Uterus (tissue), 2 donors: ENCODE results near the gene RHOC.

ENCODE experiments used
- CTCF ChIP-seq, 4 experiments: fragments of 200-600 bp in 2 of 4; fragments of 450-650 bp in 2 of 4; sonication (generic) in 2 of 4; IDR thresholded peaks; one replicate each; pipeline ENCODE4 v1.5.1; 2016 to 2019; ENCODE audit warnings: antibody characterized with exemption in 4 of 4, mild to moderate bottlenecking in 2 of 4, moderate library complexity in 1 of 4
- POLR2A ChIP-seq, 2 donors: fragments of 450-650 bp; IDR thresholded peaks; one replicate each; pipeline ENCODE4 v1.6.1; 2016; ENCODE audit warnings: antibody characterized with exemption in 2 of 2, mild to moderate bottlenecking in 1 of 2, moderate library complexity in 1 of 2

- TF ChIP-seq CTCF (IDR thresholded peaks at IDR 0.05) = no peak
- TF ChIP-seq POLR2A (IDR thresholded peaks at IDR 0.05) = no peak
Observed at GRCh38 chr1:112689842-112690237, 17.1 kb downstream of the RHOC start.
